Neuronal stem cell (in vitro differentiated cells): ENCODE measurements around the gene PACSIN2.
A peak's percentile ranks its signal among the peaks of the same experiment; 100 is the strongest.

ENCODE experiments used
- DNase-seq: peaks from one replicate; pipeline ENCODE4 v3.0.0-alpha.2; 2013; ENCODE audit warnings: low spot score
- H2AFZ ChIP-seq: one replicate; pipeline ENCODE4 v1.6.1; 2013; ENCODE audit warnings: mild to moderate bottlenecking, low read length, inconsistent platforms
- H2AK5ac ChIP-seq: 2 replicates; pipeline ENCODE4 v1.6.1; 2013; ENCODE audit warnings: low read depth, mild to moderate bottlenecking, inconsistent platforms, low read length, moderate library complexity, mixed read lengths
- H2BK120ac ChIP-seq: 2 replicates; pipeline ENCODE4 v1.6.1; 2013; ENCODE audit warnings: low read depth, mild to moderate bottlenecking, inconsistent platforms, low read length, moderate library complexity, mixed read lengths
- H2BK12ac ChIP-seq: one replicate; pipeline ENCODE4 v1.6.1; 2013; ENCODE audit warnings: low read length, inconsistent platforms
- H2BK15ac ChIP-seq: 2 replicates; pipeline ENCODE4 v1.6.1; 2013; ENCODE audit warnings: mild to moderate bottlenecking, low read length, inconsistent platforms, mixed read lengths
- H2BK5ac ChIP-seq: one replicate; pipeline ENCODE4 v1.6.1; 2013; ENCODE audit warnings: inconsistent platforms, mild to moderate bottlenecking, low read length, moderate library complexity
- H3K14ac ChIP-seq: one replicate; pipeline ENCODE4 v1.6.1; 2013; ENCODE audit warnings: low read length, inconsistent platforms
- H3K18ac ChIP-seq: 2 replicates; pipeline ENCODE4 v1.6.1; 2013; ENCODE audit warnings: low read length, inconsistent platforms
- H3K23ac ChIP-seq: 2 replicates; pipeline ENCODE4 v1.6.1; 2013; ENCODE audit warnings: low read depth, mild to moderate bottlenecking, mixed read lengths, low read length, inconsistent platforms; ENCODE audit not compliant: poor library complexity
- H3K27ac ChIP-seq: replicated peaks from 3 replicates; pipeline ENCODE4 v1.5.1; 2013; ENCODE audit warnings: low read length, inconsistent platforms
- H3K27me3 ChIP-seq, 3 experiments: 2 replicates each; pipeline ENCODE4 v1.6.1; 2013; ENCODE audit warnings: low read length in 3 of 3, mild to moderate bottlenecking in 2 of 3, inconsistent platforms in 1 of 3, low read depth in 1 of 3, mixed read lengths in 1 of 3, moderate library complexity in 1 of 3; ENCODE audit not compliant: control insufficient read depth in 3 of 3, insufficient read depth in 3 of 3
- H3K36me3 ChIP-seq, 2 donors: replicated peaks in 1 of 2; 2 replicates each; pipeline ENCODE4 v1.6.1; 2013; ENCODE audit warnings: low read length in 2 of 2; ENCODE audit not compliant: control insufficient read depth in 2 of 2, insufficient read depth in 2 of 2
- H3K4ac ChIP-seq: 2 replicates; pipeline ENCODE4 v1.6.1; 2013; ENCODE audit warnings: inconsistent platforms, mild to moderate bottlenecking, low read length, moderate library complexity
- H3K4me1 ChIP-seq, 2 donors: 1 replicate in 1 of 2; 2 replicates in 1 of 2; pipeline ENCODE4 v1.6.1; 2013; ENCODE audit warnings: low read length in 2 of 2, low read depth in 1 of 2; ENCODE audit not compliant: control insufficient read depth in 2 of 2, insufficient read depth in 1 of 2
- H3K4me2 ChIP-seq: one replicate; pipeline ENCODE4 v1.6.1; 2013; ENCODE audit warnings: mild to moderate bottlenecking, low read length, inconsistent platforms; ENCODE audit not compliant: insufficient read depth, poor library complexity, severe bottlenecking
- H3K4me3 ChIP-seq, 2 donors: 2 replicates each; pipeline ENCODE4 v1.5.1; 2013; ENCODE audit warnings: low read length in 2 of 2, mild to moderate bottlenecking in 2 of 2, inconsistent platforms in 1 of 2, moderate library complexity in 1 of 2
- H3K79me1 ChIP-seq: one replicate; pipeline ENCODE4 v1.6.1; 2013; ENCODE audit warnings: low read depth, mild to moderate bottlenecking, inconsistent platforms, low read length, moderate library complexity
- H3K9ac ChIP-seq: one replicate; pipeline ENCODE4 v1.6.1; 2013; ENCODE audit warnings: mild to moderate bottlenecking, low read depth, low read length, inconsistent platforms; ENCODE audit not compliant: poor library complexity
- H3K9me3 ChIP-seq, 2 donors: replicated peaks in 1 of 2; 2 replicates each; pipeline versions ENCODE3 to v1.6.1; 2013; ENCODE audit warnings: low read length in 2 of 2, mild to moderate bottlenecking in 2 of 2, inconsistent platforms in 1 of 2, low read depth in 1 of 2, mixed read lengths in 1 of 2, moderate library complexity in 1 of 2; ENCODE audit not compliant: control insufficient read depth in 2 of 2, insufficient read depth in 1 of 2
- H4K8ac ChIP-seq: one replicate; pipeline ENCODE4 v1.6.1; 2013; ENCODE audit warnings: low read depth, mild to moderate bottlenecking, inconsistent platforms, low read length, moderate library complexity
- H4K91ac ChIP-seq: one replicate; pipeline ENCODE4 v1.6.1; 2013; ENCODE audit warnings: low read length, low read depth, mild to moderate bottlenecking, inconsistent platforms; ENCODE audit not compliant: poor library complexity
- WGBS, 2 donors: extraction: QIAGEN DNeasy Blood & Tissue Kit; methylation state at CpG; one replicate each; pipeline ENCODE4 v1.1.7; 2013; ENCODE audit warnings: missing lambda C conversion rate in 2 of 2, mixed read lengths in 1 of 2; ENCODE audit not compliant: insufficient read length in 2 of 2, insufficient replicate concordance in 1 of 2; ENCODE audit errors: extremely low coverage in 2 of 2; 5-methylcytosine and 5-hydroxymethylcytosine counted together

Gene PACSIN2

DNA sequence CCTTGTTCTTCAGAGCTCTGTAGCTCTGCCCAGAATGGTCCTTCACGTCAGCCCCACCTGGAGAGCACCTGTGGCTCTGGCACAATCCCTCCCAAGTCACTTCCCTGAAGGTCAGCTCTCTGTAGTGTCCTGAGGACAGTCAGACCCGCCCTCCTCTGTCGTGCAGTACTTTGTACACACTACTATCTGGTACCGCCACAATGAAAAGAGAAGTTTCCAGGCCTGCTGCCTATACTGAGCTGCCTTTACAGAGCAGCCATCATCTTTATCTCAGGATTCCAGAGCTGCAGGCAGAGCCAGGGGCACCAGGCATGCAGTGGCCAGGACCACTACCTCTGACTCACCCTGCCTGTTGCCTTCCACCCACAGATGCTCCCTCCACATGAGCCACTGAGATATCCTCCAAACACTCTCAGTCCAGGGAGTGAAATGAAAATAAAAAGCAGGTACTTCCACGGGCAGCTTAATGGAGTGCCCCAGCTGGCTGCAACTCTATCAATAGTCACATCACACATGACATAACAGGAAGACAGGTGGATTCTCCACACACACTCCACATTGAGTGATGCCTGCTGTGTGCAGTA, 7.3 kb downstream of the PACSIN2 start:
- no peak overlapping the region for H4K8ac ChIP-seq
- H3K23ac ChIP-seq = no peak overlapping the region
- WGBS, 2 donors = no CpG with 5 or more reads among the region's 5 CpGs
- peaks cover 4 to 5% of the 10 kb centered on the region in 2 donors for H3K9me3 ChIP-seq
- H2AFZ ChIP-seq = no peak overlapping the region
- H3K9ac ChIP-seq = no peak overlapping the region
- H3K14ac ChIP-seq = no peak overlapping the region
- no peak overlapping the region for H2AK5ac ChIP-seq
- H2BK120ac ChIP-seq = no peak overlapping the region
- H2BK5ac ChIP-seq = no peak overlapping the region
- no peak overlapping the region for H3K4me3 ChIP-seq
- H3K27ac ChIP-seq = no peak overlapping the region
- H2BK12ac ChIP-seq = no peak overlapping the region
- no peak overlapping the region for H4K91ac ChIP-seq
- no peaks in the 10 kb centered on the region for H3K27me3 ChIP-seq
- no peak for DNase-seq
- no peak overlapping the region for H3K4ac ChIP-seq
- no peak overlapping the region for H3K4me2 ChIP-seq
- no peak overlapping the region for H3K18ac ChIP-seq
- H3K79me1 ChIP-seq = peaks cover 3% of the 10 kb centered on the region
- H3K36me3 ChIP-seq = no peaks in the 10 kb centered on the region
- no peak overlapping the region for H2BK15ac ChIP-seq
- H3K4me1 ChIP-seq = peaks cover 4 to 11% of the 10 kb centered on the region in 2 donors

DNA sequence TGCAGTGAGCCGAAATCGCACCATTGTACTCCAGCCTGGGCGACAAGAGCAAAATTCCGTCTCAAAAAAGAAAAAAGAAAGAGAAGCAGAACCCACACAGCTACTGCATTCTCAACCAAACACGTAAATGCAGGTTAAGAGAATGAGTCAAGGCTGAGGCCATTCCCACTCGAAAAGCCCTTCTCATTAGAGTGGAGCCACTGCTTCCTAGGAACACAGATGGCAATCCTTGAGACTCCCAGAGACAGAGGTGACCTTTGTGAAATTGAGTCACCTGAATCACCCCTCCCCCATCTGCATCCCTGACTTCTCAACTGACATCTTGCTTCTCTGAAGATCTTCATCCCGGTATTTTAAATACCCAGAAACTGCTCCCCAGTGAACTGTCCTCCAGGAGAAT, 8.2 kb downstream of the PACSIN2 start:
- Histone ChIP-seq H3K18ac (no peak overlapping the region), H3K27me3 (no peaks in the 10 kb centered on the region), H3K14ac (no peak overlapping the region), H3K4me1 (peaks cover 4 to 13% of the 10 kb centered on the region in 2 donors), H3K27ac (no peak overlapping the region), H3K79me1 (peaks cover 3% of the 10 kb centered on the region), H3K36me3 (no peaks in the 10 kb centered on the region), H2AFZ (no peak overlapping the region), H3K9ac (no peak overlapping the region), H2BK15ac (no peak overlapping the region), H3K9me3 (peaks cover 4 to 5% of the 10 kb centered on the region in 2 donors), H3K23ac (no peak overlapping the region), H2BK5ac (no peak overlapping the region), H3K4ac (no peak overlapping the region), H2BK120ac (no peak overlapping the region), H4K8ac (no peak overlapping the region), H3K4me2 (no peak overlapping the region), H2BK12ac (no peak overlapping the region), H2AK5ac (no peak overlapping the region), H3K4me3 (no peak overlapping the region), H4K91ac (no peak overlapping the region)
- DNase-seq = no peak
- WGBS, 2 donors = no CpG with 5 or more reads among the region's 7 CpGs

DNA sequence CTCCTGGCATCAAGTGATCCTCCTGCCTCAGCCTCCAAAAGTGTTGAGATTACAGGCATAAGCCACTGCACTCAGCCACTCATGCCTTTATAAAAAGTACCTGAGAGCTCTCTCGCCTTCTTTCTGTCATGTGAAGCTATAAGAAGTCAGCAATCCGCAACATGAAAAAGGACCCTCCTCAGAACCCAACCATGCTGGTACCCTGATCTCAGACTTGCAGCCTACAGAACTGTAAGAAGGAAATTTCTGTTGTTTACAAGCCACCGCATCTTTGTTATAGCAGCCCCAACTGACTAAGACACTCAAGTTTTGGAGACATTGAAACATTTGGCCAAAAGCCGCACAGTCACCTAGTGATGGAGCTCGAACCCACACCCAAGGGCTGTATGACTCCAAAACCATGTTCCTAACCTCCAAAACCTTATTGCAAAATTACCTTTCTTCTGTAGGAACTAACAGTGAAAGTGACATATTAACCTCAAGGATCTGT, 8.9 kb downstream of the PACSIN2 start:
- WGBS, 2 donors = no CpG with 5 or more reads among the region's 5 CpGs
- H3K23ac ChIP-seq = no peak overlapping the region
- no peak overlapping the region for H2BK15ac ChIP-seq
- DNase-seq = no peak
- no peak overlapping the region for H2BK5ac ChIP-seq
- H3K9me3 ChIP-seq = peaks cover under 1 to 4% of the 10 kb centered on the region in 2 donors
- H3K27me3 ChIP-seq = no peaks in the 10 kb centered on the region
- no peak overlapping the region for H2AFZ ChIP-seq
- no peak overlapping the region for H3K27ac ChIP-seq
- H3K36me3 ChIP-seq = no peaks in the 10 kb centered on the region
- no peak overlapping the region for H3K4ac ChIP-seq
- no peak overlapping the region for H4K91ac ChIP-seq
- H3K4me2 ChIP-seq = no peak overlapping the region
- H2AK5ac ChIP-seq = no peak overlapping the region
- no peak overlapping the region for H2BK12ac ChIP-seq
- H3K4me1 ChIP-seq = peaks cover 9 to 17% of the 10 kb centered on the region in 2 donors
- no peak overlapping the region for H3K9ac ChIP-seq
- no peak overlapping the region for H3K18ac ChIP-seq
- no peak overlapping the region for H3K14ac ChIP-seq
- no peak overlapping the region for H4K8ac ChIP-seq
- peaks cover 3% of the 10 kb centered on the region for H3K79me1 ChIP-seq
- H3K4me3 ChIP-seq = no peak overlapping the region
- no peak overlapping the region for H2BK120ac ChIP-seq

DNA sequence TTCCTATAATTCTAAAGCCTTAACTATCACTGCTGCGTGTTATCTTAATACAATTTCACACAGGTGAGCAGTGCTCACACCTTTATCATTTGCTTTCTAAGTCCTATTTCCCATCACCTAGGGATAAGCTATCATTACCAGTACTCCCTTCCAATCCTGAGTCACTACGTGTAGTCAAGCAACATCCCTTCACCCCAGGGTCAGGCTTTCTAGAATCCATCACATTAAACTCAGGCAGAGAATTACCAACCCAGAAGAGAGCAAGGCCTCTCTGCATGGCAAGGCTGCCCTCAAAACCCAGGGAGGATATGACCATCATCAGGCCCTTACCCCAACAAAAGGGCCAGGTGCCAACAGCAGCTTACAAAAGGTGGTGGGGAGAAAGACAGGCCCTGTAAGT, 9.8 kb downstream of the PACSIN2 start:
- H3K23ac ChIP-seq = no peak overlapping the region
- peaks cover 9 to 21% of the 10 kb centered on the region in 2 donors for H3K4me1 ChIP-seq
- H3K27ac ChIP-seq = no peak overlapping the region

More for the DNA sequence above, 9.8 kb downstream of the PACSIN2 start:
- no CpG with 5 or more reads among the region's 2 CpGs for WGBS, 2 donors
- Histone ChIP-seq H2AFZ (no peak overlapping the region), H3K14ac (no peak overlapping the region), H3K18ac (no peak overlapping the region), H3K4me2 (no peak overlapping the region), H3K9ac (peak overlapping the region; percentile 12), H3K27me3 (no peaks in the 10 kb centered on the region), H3K4me3 (no peak overlapping the region), H2BK120ac (no peak overlapping the region), H3K4ac (no peak overlapping the region), H3K36me3 (no peaks in the 10 kb centered on the region), H2BK12ac (no peak overlapping the region), H2AK5ac (no peak overlapping the region), H2BK5ac (no peak overlapping the region), H3K79me1 (peaks cover 5% of the 10 kb centered on the region), H2BK15ac (no peak overlapping the region), H4K8ac (no peak overlapping the region), H4K91ac (no peak overlapping the region), H3K9me3 (peaks cover 0 to 4% of the 10 kb centered on the region in 2 donors)
- DNase-seq = no peak
